HEK293 (cell line): Measurements from ENCODE around the gene SCGB3A1.

Source experiments
- CTCF ChIA-PET: fragments of 350-600 bp; formaldehyde crosslinking; extraction: SDS; loops from one replicate; lab custom pipeline; 2021; ENCODE audit warnings: antibody characterized with exemption; lab: Yijun Ruan, JAX
- POLR2A ChIA-PET: fragments of 300-600 bp; formaldehyde crosslinking; extraction: SDS; loops from one replicate; lab custom pipeline; 2020; ENCODE audit warnings: antibody characterized with exemption, inconsistent platforms; lab: Yijun Ruan, JAX
- H3K27ac ChIP-seq: fragments of 200-500 bp; sonication (Bioruptor generic); 2 replicates; pipeline ENCODE4 v1.5.1; 2014; ENCODE audit warnings: low read depth, low read length, control low read depth, inconsistent platforms; ENCODE audit errors: extremely low read depth
- H3K36me3 ChIP-seq, 2 experiments: fragments of 200-500 bp in 1 of 2; sonication (Bioruptor generic) in 1 of 2; 1 replicate in 1 of 2; 2 replicates in 1 of 2; pipeline ENCODE4 v1.5.1; 2014 to 2017; ENCODE audit warnings: inconsistent platforms in 2 of 2, low read length in 2 of 2; ENCODE audit not compliant: control insufficient read depth in 2 of 2, insufficient read depth in 1 of 2
- H3K4me1 ChIP-seq: fragments of 200-500 bp; sonication (Bioruptor generic); 2 replicates; pipeline ENCODE4 v1.5.1; 2014; ENCODE audit warnings: mild to moderate bottlenecking, low read length, inconsistent platforms; ENCODE audit not compliant: control insufficient read depth, insufficient read depth
- H3K4me3 ChIP-seq: 2 replicates; pipeline ENCODE4 v1.5.1; 2011; ENCODE audit warnings: low read depth, mild to moderate bottlenecking, control low read depth, low read length, moderate library complexity
- H3K9me3 ChIP-seq: fragments of 200-500 bp; sonication (Bioruptor generic); 2 replicates; pipeline ENCODE4 v1.5.1; 2014; ENCODE audit warnings: low read depth, low read length, inconsistent platforms; ENCODE audit not compliant: control insufficient read depth, insufficient read depth
- FEZF1 ChIP-seq: fragments of 450-650 bp; formaldehyde crosslinking; IDR thresholded peaks from 2 replicates; pipeline ENCODE4 v1.5.1; 2016; ENCODE audit warnings: missing biosample characterization, missing genetic modification characterization
- GLI2 ChIP-seq: fragments of 450-650 bp; formaldehyde crosslinking; IDR thresholded peaks from 2 replicates; pipeline ENCODE4; 2017; ENCODE audit warnings: missing biosample characterization, missing genetic modification characterization, low read depth, borderline replicate concordance
- HOXA7 ChIP-seq: sonication (generic); formaldehyde crosslinking; IDR thresholded peaks from 2 replicates; pipeline ENCODE4 v1.8.1; 2022; ENCODE audit warnings: missing genetic modification reagents, borderline replicate concordance
- SCRT1 ChIP-seq: fragments of 450-650 bp; formaldehyde crosslinking; IDR thresholded peaks from 2 replicates; pipeline ENCODE4 v1.5.1; 2016; ENCODE audit warnings: missing biosample characterization, missing genetic modification characterization, borderline replicate concordance
- YY2 ChIP-seq: fragments of 450-650 bp; formaldehyde crosslinking; IDR thresholded peaks from 2 replicates; pipeline ENCODE4 v1.5.1; 2016; ENCODE audit warnings: missing biosample characterization, missing genetic modification characterization
- ZFP3 ChIP-seq: fragments of 450-650 bp; formaldehyde crosslinking; IDR thresholded peaks from 2 replicates; pipeline ENCODE4 v1.5.1; 2016; ENCODE audit warnings: low read depth, missing biosample characterization, missing genetic modification characterization
- ZNF2 ChIP-seq: fragments of 450-650 bp; formaldehyde crosslinking; IDR thresholded peaks from 2 replicates; pipeline ENCODE4 v1.5.1; 2016; ENCODE audit warnings: missing biosample characterization, missing genetic modification characterization
- ZNF24 ChIP-seq: fragments of 450-650 bp; formaldehyde crosslinking; IDR thresholded peaks from 2 replicates; pipeline ENCODE4 v1.5.1; 2016; ENCODE audit warnings: missing biosample characterization, missing genetic modification characterization
- ZNF558 ChIP-seq: fragments of 450-650 bp; formaldehyde crosslinking; IDR thresholded peaks from 2 replicates; pipeline ENCODE4 v1.5.1; 2016; ENCODE audit warnings: missing biosample characterization, missing genetic modification characterization
- TF ChIP-seq, protein P1 (sequence below): fragments of 450-650 bp; formaldehyde crosslinking; IDR thresholded peaks from 2 replicates; pipeline ENCODE4 v1.5.1; 2016; ENCODE audit warnings: missing biosample characterization, missing genetic modification characterization
- TF ChIP-seq, protein P2 (sequence below): fragments of 450-650 bp; formaldehyde crosslinking; IDR thresholded peaks from 2 replicates; pipeline ENCODE4 v1.5.1; 2016; ENCODE audit warnings: missing biosample characterization, missing genetic modification characterization
- TF ChIP-seq, protein P3 (sequence below): fragments of 450-650 bp; formaldehyde crosslinking; IDR thresholded peaks from 2 replicates; pipeline ENCODE4 v1.5.1; 2016; ENCODE audit warnings: missing biosample characterization, missing genetic modification characterization, borderline replicate concordance
- TF ChIP-seq, protein P4 (sequence below): fragments of 450-650 bp; formaldehyde crosslinking; IDR thresholded peaks from 2 replicates; pipeline ENCODE4 v1.5.1; 2016; ENCODE audit warnings: missing biosample characterization, missing genetic modification characterization
- TF ChIP-seq, protein P5 (sequence below): fragments of 450-650 bp; formaldehyde crosslinking; IDR thresholded peaks from 2 replicates; pipeline ENCODE4 v1.5.1; 2017; ENCODE audit warnings: missing biosample characterization, missing genetic modification characterization
- TF ChIP-seq, protein P6 (sequence below): fragments of 450-650 bp; formaldehyde crosslinking; IDR thresholded peaks from 2 replicates; pipeline ENCODE4 v1.5.1; 2016; ENCODE audit warnings: missing biosample characterization, missing genetic modification characterization
- TF ChIP-seq, protein P7 (sequence below): fragments of 450-650 bp; formaldehyde crosslinking; IDR thresholded peaks from 2 replicates; pipeline ENCODE4 v1.5.1; 2017; ENCODE audit warnings: missing biosample characterization, missing genetic modification characterization

SCGB3A1 gene

DNA sequence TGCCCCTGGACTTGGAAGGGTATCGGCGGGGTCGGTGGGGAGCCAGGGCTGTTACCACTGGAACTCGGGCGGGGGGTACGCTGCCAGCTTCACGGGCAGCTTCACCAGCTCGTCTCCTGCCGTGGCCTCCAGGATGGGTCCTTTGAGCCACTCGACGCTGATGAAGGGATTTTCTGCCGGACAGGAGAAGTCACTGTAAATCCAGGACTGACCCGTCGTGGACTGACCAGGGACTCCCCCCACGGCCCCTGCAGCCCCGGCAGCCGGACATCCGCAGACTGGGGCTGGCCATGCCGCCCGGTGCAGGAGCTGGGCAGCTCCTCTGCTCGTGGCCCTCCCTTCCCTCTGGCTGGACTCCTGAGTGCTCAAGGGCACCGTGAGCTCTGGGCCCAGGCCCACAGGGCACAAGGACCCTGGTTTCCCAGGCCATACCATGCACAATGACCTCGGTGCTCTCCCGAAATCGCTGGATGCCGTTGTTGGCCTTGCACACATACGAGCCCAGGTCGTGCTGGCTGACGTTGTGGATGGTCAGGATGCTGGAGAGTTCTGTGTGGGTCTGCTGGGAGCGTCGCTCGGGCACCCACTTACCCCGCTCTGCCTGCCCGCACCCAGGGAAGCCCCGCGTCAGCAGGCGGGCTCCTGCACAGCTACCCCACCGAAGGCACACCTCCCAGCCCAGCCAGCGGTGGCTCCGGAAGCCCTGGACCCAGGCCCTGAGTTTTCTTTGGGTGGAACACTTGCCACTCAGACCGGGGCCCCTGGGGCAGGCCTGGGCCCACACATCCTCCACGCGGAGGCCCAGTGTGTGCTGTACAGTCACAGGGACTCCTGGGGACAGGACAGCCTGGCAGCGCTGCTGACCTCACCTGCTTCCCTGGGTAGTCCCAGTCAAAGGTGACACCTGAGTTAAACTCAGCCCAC, 37.8 kb upstream of the SCGB3A1 start:
- Histone ChIP-seq H3K27ac (no peak overlapping the region), H3K4me3 (no peak overlapping the region), H3K9me3 (no peaks in the 10 kb centered on the region), H3K4me1 (no peaks in the 10 kb centered on the region), H3K36me3 (no peaks in the 10 kb centered on the region)
- ChIA-PET POLR2A (no interaction called here), CTCF (interaction anchor here (1.7 kb wide), 1 partner anchor 10 kb away, joined by 5 read pairs; no protein-coding TSS in a partner anchor)
- TF ChIP-seq ZFP3 (tag by site-specific recombination) (no peak), ZNF2 (tag by site-specific recombination) (no peak), HOXA7 (CRISPR knock-in tag) (no peak), GLI2 (tag by site-specific recombination) (no peak), YY2 (no peak), ZNF24 (tag by site-specific recombination) (no peak), SCRT1 (tag by site-specific recombination) (no peak), ZNF558 (tag by site-specific recombination) (no peak), FEZF1 (tag by site-specific recombination) (no peak)
- TF ChIP-seq, protein P1, sequence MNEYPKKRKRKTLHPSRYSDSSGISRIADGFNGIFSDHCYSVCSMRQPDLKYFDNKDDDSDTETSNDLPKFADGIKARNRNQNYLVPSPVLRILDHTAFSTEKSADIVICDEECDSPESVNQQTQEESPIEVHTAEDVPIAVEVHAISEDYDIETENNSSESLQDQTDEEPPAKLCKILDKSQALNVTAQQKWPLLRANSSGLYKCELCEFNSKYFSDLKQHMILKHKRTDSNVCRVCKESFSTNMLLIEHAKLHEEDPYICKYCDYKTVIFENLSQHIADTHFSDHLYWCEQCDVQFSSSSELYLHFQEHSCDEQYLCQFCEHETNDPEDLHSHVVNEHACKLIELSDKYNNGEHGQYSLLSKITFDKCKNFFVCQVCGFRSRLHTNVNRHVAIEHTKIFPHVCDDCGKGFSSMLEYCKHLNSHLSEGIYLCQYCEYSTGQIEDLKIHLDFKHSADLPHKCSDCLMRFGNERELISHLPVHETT (tag by site-specific recombination): no peak
- TF ChIP-seq, protein P2, sequence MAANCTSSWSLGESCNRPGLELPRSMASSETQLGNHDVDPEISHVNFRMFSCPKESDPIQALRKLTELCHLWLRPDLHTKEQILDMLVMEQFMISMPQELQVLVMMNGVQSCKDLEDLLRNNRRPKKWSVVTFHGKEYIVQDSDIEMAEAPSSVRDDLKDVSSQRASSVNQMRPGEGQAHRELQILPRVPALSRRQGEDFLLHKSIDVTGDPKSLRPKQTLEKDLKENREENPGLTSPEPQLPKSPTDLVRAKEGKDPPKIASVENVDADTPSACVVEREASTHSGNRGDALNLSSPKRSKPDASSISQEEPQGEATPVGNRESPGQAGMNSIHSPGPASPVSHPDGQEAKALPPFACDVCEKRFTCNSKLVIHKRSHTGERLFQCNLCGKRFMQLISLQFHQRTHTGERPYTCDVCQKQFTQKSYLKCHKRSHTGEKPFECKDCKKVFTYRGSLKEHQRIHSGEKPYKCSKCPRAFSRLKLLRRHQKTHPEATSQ (tag by site-specific recombination): no peak
- TF ChIP-seq, protein P3, sequence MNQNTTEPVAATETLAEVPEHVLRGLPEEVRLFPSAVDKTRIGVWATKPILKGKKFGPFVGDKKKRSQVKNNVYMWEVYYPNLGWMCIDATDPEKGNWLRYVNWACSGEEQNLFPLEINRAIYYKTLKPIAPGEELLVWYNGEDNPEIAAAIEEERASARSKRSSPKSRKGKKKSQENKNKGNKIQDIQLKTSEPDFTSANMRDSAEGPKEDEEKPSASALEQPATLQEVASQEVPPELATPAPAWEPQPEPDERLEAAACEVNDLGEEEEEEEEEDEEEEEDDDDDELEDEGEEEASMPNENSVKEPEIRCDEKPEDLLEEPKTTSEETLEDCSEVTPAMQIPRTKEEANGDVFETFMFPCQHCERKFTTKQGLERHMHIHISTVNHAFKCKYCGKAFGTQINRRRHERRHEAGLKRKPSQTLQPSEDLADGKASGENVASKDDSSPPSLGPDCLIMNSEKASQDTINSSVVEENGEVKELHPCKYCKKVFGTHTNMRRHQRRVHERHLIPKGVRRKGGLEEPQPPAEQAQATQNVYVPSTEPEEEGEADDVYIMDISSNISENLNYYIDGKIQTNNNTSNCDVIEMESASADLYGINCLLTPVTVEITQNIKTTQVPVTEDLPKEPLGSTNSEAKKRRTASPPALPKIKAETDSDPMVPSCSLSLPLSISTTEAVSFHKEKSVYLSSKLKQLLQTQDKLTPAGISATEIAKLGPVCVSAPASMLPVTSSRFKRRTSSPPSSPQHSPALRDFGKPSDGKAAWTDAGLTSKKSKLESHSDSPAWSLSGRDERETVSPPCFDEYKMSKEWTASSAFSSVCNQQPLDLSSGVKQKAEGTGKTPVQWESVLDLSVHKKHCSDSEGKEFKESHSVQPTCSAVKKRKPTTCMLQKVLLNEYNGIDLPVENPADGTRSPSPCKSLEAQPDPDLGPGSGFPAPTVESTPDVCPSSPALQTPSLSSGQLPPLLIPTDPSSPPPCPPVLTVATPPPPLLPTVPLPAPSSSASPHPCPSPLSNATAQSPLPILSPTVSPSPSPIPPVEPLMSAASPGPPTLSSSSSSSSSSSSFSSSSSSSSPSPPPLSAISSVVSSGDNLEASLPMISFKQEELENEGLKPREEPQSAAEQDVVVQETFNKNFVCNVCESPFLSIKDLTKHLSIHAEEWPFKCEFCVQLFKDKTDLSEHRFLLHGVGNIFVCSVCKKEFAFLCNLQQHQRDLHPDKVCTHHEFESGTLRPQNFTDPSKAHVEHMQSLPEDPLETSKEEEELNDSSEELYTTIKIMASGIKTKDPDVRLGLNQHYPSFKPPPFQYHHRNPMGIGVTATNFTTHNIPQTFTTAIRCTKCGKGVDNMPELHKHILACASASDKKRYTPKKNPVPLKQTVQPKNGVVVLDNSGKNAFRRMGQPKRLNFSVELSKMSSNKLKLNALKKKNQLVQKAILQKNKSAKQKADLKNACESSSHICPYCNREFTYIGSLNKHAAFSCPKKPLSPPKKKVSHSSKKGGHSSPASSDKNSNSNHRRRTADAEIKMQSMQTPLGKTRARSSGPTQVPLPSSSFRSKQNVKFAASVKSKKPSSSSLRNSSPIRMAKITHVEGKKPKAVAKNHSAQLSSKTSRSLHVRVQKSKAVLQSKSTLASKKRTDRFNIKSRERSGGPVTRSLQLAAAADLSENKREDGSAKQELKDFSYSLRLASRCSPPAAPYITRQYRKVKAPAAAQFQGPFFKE (tag by site-specific recombination): no peak
- TF ChIP-seq, protein P4, sequence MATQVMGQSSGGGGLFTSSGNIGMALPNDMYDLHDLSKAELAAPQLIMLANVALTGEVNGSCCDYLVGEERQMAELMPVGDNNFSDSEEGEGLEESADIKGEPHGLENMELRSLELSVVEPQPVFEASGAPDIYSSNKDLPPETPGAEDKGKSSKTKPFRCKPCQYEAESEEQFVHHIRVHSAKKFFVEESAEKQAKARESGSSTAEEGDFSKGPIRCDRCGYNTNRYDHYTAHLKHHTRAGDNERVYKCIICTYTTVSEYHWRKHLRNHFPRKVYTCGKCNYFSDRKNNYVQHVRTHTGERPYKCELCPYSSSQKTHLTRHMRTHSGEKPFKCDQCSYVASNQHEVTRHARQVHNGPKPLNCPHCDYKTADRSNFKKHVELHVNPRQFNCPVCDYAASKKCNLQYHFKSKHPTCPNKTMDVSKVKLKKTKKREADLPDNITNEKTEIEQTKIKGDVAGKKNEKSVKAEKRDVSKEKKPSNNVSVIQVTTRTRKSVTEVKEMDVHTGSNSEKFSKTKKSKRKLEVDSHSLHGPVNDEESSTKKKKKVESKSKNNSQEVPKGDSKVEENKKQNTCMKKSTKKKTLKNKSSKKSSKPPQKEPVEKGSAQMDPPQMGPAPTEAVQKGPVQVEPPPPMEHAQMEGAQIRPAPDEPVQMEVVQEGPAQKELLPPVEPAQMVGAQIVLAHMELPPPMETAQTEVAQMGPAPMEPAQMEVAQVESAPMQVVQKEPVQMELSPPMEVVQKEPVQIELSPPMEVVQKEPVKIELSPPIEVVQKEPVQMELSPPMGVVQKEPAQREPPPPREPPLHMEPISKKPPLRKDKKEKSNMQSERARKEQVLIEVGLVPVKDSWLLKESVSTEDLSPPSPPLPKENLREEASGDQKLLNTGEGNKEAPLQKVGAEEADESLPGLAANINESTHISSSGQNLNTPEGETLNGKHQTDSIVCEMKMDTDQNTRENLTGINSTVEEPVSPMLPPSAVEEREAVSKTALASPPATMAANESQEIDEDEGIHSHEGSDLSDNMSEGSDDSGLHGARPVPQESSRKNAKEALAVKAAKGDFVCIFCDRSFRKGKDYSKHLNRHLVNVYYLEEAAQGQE (tag by site-specific recombination): no peak
- TF ChIP-seq, protein P5, sequence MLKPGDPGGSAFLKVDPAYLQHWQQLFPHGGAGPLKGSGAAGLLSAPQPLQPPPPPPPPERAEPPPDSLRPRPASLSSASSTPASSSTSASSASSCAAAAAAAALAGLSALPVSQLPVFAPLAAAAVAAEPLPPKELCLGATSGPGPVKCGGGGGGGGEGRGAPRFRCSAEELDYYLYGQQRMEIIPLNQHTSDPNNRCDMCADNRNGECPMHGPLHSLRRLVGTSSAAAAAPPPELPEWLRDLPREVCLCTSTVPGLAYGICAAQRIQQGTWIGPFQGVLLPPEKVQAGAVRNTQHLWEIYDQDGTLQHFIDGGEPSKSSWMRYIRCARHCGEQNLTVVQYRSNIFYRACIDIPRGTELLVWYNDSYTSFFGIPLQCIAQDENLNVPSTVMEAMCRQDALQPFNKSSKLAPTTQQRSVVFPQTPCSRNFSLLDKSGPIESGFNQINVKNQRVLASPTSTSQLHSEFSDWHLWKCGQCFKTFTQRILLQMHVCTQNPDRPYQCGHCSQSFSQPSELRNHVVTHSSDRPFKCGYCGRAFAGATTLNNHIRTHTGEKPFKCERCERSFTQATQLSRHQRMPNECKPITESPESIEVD (tag by site-specific recombination): no peak
- TF ChIP-seq, protein P6, sequence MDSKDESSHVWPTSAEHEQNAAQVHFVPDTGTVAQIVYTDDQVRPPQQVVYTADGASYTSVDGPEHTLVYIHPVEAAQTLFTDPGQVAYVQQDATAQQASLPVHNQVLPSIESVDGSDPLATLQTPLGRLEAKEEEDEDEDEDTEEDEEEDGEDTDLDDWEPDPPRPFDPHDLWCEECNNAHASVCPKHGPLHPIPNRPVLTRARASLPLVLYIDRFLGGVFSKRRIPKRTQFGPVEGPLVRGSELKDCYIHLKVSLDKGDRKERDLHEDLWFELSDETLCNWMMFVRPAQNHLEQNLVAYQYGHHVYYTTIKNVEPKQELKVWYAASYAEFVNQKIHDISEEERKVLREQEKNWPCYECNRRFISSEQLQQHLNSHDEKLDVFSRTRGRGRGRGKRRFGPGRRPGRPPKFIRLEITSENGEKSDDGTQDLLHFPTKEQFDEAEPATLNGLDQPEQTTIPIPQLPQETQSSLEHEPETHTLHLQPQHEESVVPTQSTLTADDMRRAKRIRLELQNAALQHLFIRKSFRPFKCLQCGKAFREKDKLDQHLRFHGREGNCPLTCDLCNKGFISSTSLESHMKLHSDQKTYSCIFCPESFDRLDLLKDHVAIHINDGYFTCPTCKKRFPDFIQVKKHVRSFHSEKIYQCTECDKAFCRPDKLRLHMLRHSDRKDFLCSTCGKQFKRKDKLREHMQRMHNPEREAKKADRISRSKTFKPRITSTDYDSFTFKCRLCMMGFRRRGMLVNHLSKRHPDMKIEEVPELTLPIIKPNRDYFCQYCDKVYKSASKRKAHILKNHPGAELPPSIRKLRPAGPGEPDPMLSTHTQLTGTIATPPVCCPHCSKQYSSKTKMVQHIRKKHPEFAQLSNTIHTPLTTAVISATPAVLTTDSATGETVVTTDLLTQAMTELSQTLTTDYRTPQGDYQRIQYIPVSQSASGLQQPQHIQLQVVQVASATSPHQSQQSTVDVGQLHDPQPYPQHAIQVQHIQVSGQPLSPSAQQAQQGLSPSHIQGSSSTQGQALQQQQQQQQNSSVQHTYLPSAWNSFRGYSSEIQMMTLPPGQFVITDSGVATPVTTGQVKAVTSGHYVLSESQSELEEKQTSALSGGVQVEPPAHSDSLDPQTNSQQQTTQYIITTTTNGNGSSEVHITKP (tag by site-specific recombination): no peak; the same call in 1 of the 2 replicates
- TF ChIP-seq, protein P7, sequence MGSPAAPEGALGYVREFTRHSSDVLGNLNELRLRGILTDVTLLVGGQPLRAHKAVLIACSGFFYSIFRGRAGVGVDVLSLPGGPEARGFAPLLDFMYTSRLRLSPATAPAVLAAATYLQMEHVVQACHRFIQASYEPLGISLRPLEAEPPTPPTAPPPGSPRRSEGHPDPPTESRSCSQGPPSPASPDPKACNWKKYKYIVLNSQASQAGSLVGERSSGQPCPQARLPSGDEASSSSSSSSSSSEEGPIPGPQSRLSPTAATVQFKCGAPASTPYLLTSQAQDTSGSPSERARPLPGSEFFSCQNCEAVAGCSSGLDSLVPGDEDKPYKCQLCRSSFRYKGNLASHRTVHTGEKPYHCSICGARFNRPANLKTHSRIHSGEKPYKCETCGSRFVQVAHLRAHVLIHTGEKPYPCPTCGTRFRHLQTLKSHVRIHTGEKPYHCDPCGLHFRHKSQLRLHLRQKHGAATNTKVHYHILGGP (tag by site-specific recombination): no peak
